Measurements from ENCODE around the gene ZBTB7C.

ZBTB7C gene

DNA sequence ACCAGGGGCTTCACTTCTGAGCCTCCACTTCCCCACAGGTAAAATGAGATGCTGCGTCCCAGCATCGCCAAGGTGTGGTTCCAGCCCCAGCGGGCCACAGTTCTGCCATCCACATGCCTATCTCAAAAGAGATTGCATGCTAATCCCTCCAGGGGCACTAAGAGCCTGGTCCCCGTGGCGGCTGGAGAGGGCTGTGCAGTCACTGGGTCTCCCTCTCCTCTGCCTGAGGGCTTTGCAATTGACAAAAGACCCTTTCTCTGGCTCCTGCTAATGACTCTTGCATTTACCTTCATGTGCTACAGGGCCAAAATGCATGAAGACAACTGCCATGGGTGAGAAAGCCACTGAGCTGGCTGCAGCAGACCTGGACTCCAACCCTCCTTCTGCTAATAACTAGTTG lies 18.5 kb downstream of the ZBTB7C start:
- DNase-seq (ENCODE audit: low read depth) = no peak

GRCh38 chr18:48388478-48388877 lies 20.7 kb downstream of the ZBTB7C start:
- DNase-seq (ENCODE audit: low read depth) = no peak

DNA sequence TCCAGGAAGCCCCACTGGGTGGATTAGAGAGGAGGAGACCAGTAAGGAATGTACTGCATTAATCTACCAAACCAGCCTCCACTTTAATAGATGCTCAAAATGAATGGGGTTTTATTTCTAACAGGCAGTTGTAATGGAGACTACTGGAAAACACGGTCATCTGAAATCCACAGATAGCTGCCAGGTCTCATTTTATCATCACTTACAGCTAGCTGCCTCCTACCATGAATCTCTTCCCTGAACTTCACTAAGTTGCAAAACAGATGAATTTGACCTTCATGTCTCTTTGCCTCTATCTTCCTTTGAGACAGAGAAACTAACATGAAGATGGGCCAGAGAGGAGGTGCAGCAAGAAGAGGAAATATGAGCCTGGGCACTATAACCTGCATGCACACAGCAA lies 21.9 kb downstream of the ZBTB7C start:
- DNase-seq (ENCODE audit: low read depth) = no peak

DNA sequence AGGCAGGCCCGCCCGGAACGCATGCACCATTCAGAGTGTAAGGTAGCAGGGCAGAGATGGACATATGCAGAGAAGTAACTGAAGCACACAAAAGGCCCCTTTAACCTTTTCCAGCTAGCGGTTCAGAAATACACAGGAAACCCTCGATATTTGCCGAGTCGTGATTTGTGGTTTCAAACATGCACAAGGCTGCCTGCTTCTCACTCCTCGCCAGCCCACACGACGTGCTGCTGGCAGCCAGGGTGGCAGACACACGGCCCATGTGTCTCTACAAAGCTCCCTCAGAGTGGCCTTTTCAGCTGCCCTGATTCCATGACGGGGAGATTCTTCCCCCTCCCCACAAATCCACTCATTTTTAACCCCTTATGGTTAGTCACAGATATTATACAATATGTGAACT lies 23.6 kb downstream of the ZBTB7C start:
- DNase-seq (ENCODE audit: low read depth) = no peak

DNA sequence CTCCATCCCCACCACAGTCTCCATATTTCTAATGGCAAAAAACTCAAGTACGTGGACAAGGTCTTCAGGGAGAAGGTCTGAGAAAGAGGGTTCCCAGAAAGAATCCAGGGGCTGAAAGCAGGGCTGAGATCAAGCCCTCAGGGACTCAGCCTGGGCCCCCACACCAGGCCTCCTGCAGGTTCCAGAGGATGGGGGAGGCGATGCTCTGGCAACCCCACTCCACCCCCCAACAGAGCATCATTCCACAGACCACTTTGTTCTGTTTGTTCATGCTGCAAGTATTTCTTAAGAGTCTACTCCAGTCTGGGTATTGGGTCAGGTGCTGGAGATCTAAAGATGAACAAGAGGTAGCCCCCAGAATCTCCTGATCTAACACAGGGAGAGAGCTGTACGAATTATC lies 32.2 kb downstream of the ZBTB7C start:
- no peak for DNase-seq (ENCODE audit: low read depth)

- DNase-seq (ENCODE audit: low read depth) = no peak
Observed at GRCh38 chr18:48376406-48376805, 32.8 kb downstream of the ZBTB7C start.

DNA sequence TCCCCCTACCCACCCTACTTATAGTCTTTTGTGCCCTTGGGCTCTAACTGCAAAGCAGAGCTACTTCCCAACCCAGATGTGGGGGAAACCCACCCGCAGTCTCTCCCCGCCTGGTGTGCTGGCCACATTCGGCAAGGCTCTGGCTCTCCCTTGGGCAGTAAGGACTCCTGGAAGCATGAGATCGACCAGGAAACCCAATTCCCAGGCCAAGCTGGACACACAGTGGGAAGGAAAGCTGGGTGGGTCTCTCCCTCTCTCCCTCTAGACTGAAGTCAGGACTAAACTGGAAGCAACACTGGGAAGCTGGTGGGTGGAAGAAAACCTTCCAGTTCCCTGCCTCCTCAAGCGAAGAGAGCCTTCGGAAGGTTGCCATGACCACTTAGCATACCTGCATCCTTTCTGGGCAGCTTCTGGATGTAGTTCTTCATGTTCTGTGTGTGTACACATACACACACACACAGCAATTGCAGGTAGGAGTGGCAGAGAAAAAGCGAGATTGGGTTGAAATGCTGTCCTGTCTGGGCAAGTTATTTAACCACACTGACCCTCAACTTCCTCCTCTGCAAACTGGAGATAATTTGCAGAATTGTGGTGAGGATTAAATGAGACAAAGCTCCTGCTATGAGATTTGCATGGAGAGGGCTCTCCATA lies 33.9 kb downstream of the ZBTB7C start:
- DNase-seq (ENCODE audit: low read depth) = no peak

DNA sequence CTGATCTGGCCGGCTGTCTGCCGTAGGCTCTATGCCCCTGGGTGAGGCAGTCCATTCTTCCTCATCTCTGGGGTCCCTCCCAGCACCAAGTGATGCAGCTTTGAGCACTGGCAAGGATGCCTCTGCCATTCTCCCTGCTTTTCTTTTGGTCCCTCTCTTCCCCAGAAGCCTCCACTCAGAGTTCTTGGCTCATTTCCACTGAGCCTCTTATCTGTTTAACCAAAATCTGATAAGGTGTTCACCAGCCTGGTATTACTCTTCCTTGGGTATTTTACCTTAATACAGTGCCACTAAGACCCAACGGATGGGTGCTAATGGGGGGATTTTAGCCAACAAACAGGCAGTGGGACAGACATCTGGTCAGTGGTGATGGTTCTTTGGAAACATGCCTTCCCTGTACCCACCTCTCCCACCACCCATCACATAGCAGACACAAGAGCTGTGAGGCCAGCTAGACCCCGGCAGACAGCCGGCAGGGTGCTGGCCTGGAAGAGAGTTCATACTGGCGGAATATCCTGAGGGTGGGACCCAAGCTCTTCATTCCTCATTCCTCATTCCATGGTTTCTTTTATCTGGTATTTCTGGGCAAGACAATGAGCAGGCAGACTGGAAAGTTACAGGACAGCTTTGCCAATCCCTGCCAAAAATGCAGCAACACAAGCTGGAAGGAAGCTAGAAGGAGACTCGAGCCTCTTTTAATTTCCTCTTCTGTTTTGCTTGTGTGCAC lies 34.6 kb downstream of the ZBTB7C start:
- DNase-seq (ENCODE audit: low read depth) = no peak

- no peak for DNase-seq (ENCODE audit: low read depth)
Observed at GRCh38 chr18:48371854-48372602, 37.2 kb downstream of the ZBTB7C start.

GRCh38 chr18:48367557-48367956 lies 41.6 kb downstream of the ZBTB7C start:
- DNase-seq (ENCODE audit: low read depth) = no peak

DNA sequence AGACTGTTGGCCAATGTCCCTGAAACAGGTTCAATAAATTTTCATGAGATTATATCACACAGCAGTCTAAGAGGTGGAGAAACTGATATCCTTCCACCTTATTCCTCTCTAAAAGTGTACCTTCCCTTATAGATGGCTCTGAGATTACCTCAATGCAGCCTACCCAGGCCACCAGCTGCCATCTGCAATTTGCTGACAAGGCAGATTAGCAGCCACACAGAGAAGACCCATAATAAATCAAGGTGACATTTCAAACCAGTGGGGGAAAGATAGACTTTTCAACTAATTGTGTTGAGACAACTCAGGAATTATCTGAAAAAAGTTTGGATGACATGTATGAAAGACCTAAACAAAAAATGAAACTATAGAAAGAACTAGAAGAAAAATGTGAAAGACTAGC lies 43.2 kb downstream of the ZBTB7C start:
- no peak for DNase-seq (ENCODE audit: low read depth)

- no peak for DNase-seq (ENCODE audit: low read depth)
Observed at GRCh38 chr18:48364146-48364545, 45.0 kb downstream of the ZBTB7C start.

DNA sequence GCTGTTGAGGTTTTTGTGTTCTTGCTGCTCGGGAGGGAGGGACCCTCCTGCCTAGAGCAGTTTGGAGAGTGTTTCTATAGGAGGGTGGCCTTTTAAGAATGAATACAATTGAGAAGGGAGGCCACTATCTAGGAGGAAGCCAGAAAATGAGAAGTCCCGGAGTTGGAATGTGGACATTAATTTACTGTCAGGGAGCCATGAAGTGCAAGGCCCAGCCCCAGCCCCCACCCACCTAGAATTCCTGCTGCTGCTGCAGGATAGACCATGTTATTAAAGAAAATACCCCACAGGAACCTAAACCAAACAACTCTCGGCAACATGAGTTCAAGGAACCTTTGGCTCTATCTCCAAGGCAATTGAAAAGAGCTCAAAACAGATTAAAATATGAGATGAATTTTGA lies 46.0 kb downstream of the ZBTB7C start:
- no peak for DNase-seq (ENCODE audit: low read depth)

DNA sequence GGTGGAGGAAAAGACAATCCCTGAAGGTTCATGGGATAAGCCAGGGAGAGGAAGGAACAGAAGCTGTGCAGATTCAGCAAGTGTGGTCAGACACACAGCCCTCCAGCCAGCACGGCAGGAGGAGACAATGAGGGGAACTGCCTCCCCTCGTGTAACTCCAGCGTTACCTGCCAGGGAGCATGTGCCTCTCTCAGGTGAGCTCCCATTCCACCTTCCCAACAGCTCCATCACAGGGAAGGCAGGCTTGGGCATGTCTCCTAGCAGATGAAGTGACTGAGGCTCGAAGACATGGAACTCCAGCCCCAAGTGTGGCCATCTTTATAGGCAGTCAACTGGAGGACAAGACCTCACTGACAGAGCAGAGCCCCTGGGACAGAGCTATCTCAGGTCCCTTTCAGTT lies 47.4 kb downstream of the ZBTB7C start:
- DNase-seq (ENCODE audit: low read depth) = no peak

DNA sequence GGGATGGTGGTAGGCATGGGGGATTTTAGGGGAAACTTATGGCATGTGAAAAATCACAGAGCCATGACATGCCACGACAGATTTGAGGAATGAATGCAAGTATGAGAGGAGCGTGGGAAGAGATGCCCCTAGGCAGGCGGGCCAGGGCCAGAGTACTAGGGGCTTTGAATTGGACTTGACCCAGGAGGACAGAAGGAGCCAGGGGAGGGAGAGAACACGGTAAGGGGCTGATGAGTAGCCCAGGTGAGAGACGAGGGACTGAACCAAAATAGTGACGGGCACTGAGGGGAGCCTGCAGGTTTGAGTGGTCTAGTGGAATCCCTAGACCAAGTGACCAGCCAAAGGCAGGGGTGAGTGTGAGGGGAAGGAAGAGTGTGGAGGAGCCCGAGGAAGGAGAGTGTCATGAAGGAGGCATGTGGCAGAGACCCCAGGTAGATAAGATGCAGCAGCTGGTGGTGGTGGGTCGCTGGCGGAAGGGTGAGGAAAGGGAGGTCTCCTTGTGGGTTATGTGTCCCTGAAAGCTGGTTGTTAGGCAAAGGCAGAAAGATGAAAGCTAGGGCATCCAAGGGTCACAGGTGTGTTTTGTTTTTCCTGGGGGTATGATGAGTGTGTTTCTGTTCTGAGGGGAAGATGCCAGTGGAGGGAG lies 48.7 kb downstream of the ZBTB7C start:
- DNase-seq (ENCODE audit: low read depth) = no peak

DNA sequence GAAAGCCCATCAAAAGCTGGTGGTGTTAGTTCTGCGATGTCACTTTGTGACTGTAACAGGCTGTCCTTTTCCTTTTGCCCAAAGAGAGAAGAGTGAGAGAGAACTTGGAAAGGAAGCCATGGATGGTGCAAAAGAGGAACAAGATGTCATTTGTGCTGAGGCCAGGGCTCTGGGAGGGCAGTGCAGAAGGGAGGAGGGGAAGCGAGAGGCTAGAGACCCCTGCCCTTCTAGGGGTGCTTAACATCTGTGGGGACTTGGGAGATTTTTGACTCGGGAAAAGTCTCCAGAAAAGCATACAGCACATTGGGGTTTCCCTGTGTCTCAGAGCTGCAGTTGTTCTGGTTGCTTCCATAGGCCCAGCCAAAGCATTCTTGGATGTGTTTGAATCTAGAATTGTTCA lies 49.6 kb downstream of the ZBTB7C start:
- DNase-seq (ENCODE audit: low read depth) = no peak

DNA sequence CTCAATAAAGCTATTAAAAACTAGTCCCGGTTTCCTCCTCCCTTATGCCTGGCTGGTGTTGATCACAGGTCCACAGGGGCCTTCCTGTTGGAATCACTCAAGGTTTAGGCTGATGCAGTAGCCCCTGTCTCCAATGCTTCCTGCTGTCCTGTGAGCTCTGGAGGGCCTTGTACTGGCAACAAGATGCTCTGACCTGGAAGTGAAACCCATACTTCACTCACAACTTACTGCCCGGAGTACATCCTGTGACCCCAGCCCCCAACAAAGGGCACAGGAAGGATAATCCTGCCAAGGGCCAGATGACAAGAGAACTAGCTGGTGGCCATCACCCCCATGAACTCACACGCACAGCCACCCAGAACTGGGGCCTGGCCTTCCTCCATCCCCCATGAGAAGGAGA lies 50.3 kb downstream of the ZBTB7C start:
- DNase-seq (ENCODE audit: low read depth) = no peak

- DNase-seq (ENCODE audit: low read depth) = no peak
Observed at GRCh38 chr18:48356909-48357631, 52.1 kb downstream of the ZBTB7C start.

GRCh38 chr18:48356151-48356745 lies 52.9 kb downstream of the ZBTB7C start:
- no peak for DNase-seq (ENCODE audit: low read depth)

DNA sequence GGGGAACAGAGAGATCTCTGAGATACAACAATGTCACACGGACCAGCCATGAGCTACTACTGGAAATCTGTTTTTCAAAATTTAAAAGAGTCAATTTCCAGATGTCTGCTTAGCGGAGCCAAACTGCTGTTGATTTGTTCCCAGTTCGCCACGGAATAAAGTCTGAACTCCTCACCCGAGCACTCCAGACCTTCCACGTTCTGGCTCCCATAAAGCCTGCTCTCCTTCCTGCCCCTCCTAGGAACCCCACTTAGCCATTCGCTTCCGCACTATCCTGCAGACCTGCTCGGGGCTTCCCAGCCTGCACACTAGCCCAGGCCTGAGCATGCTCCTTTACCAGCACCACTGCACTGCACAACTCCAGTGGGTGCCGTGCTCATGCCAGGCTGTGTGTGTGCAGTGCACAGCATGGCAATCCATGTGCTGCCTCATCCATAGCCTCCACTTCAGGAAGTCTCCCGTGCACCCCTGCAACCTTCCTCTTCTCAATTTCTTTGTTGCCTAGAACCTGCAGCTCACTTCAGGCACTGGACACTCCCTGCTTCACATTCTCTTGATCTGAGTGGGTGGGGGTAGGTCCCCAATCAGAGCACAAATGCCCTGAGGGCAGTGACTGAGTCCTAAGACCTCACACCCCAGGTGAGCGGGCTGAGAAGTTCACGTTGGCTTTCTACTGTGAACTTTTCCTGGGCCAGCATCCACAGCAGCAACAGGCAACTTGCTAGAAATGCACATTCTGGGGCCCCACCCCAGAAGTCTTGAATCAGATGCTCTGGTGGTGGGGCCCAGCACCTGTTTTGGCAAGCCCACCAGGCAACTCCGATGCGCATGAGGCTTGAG lies 53.7 kb downstream of the ZBTB7C start:
- no peak for DNase-seq (ENCODE audit: low read depth)

GRCh38 chr18:48354746-48355260 lies 54.4 kb downstream of the ZBTB7C start:
- no peak for DNase-seq (ENCODE audit: low read depth)
